Subcutaneous abdominal adipose tissue (tissue), 5 donors: ENCODE data around the gene DPP4.

Experiments
- H3K27ac ChIP-seq: one replicate; pipeline ENCODE4 v1.7.0; 2013; ENCODE audit warnings: low read depth, mild to moderate bottlenecking, inconsistent platforms, low read length, moderate library complexity
- H3K27me3 ChIP-seq, 5 donors: one replicate each; pipeline ENCODE4 v1.7.0; 2013; ENCODE audit warnings: low read length in 5 of 5, inconsistent platforms in 1 of 5; ENCODE audit not compliant: control insufficient read depth in 5 of 5, insufficient read depth in 4 of 5
- H3K36me3 ChIP-seq, 5 donors: one replicate each; pipeline ENCODE4 v1.7.0; 2013; ENCODE audit warnings: low read length in 5 of 5; ENCODE audit not compliant: control insufficient read depth in 5 of 5, insufficient read depth in 5 of 5
- H3K4me1 ChIP-seq, 5 donors: one replicate each; pipeline ENCODE4 v1.7.0; 2013; ENCODE audit warnings: low read length in 5 of 5, mild to moderate bottlenecking in 3 of 5, moderate library complexity in 1 of 5; ENCODE audit not compliant: control insufficient read depth in 5 of 5, insufficient read depth in 5 of 5
- H3K4me3 ChIP-seq, 5 donors: one replicate each; pipeline ENCODE4 v1.7.0; 2013; ENCODE audit warnings: low read length in 5 of 5, low read depth in 1 of 5
- H3K9ac ChIP-seq, 5 donors: one replicate each; pipeline ENCODE4 v1.7.0; 2013; ENCODE audit warnings: low read length in 5 of 5, mild to moderate bottlenecking in 4 of 5, moderate library complexity in 3 of 5
- H3K9me3 ChIP-seq, 5 donors: one replicate each; pipeline ENCODE4 v1.7.0; 2013; ENCODE audit warnings: low read length in 5 of 5; ENCODE audit not compliant: control insufficient read depth in 5 of 5
- donor health status: healthy.
- donor health status: healthy.
- donor health status: healthy.
- donor health status: healthy.
- donor health status: healthy.

Gene DPP4

DNA sequence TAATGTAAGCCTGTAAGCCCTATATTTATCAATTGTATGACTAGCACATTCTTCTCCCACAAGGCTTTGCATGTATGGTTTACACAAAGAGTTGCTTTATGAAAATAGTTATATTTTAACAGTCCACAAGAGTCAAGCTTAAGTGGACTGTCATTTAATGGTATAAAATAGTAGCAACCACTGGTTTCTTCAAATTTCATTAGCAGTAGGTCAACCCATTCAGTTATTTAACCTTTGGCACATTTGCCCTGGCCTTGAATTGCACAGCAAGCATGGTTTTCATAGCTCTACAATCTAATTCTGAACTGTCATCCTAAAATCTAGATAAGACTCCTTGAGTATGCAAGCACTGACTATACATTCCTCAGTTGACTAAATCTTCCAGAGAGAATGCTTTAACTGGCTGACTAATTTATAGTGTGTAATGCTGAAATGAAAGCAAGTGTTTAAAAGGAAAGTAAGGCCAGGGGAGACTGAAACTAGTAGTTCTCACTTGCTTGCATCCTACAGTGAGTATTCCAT lies 1.8 kb downstream of the DPP4 start:
- peaks cover 0 to 11% (median 3%) of the 10 kb centered on the region in 5 donors for H3K27me3 ChIP-seq
- no peak overlapping the region for H3K27ac ChIP-seq
- peaks cover 0 to 32% (median 18%) of the 10 kb centered on the region in 5 donors for H3K4me1 ChIP-seq
- peak overlapping the region in 2 of 5 donors; percentile 12 to 48 for H3K4me3 ChIP-seq
- no peaks in the 10 kb centered on the region for H3K36me3 ChIP-seq
- H3K9ac ChIP-seq = no peak overlapping the region
- no peaks in the 10 kb centered on the region for H3K9me3 ChIP-seq

- Histone ChIP-seq H3K4me3 (no peak overlapping the region), H3K4me1 (peaks cover 0 to 32% (median 18%) of the 10 kb centered on the region in 5 donors), H3K27me3 (peaks cover 0 to 11% (median 3%) of the 10 kb centered on the region in 5 donors), H3K9ac (no peak overlapping the region), H3K36me3 (no peaks in the 10 kb centered on the region), H3K27ac (no peak overlapping the region), H3K9me3 (no peaks in the 10 kb centered on the region)
These were observed 3.0 kb downstream of the DPP4 start for GRCh38 chr2:162071001-162071400.

- H3K4me3 ChIP-seq = no peak overlapping the region
- H3K9ac ChIP-seq = no peak overlapping the region
- H3K27me3 ChIP-seq = peaks cover 0 to 11% (median 3%) of the 10 kb centered on the region in 5 donors
- H3K4me1 ChIP-seq = peaks cover 0 to 29% (median 18%) of the 10 kb centered on the region in 5 donors
- no peaks in the 10 kb centered on the region for H3K36me3 ChIP-seq
- no peaks in the 10 kb centered on the region for H3K9me3 ChIP-seq
- H3K27ac ChIP-seq = no peak overlapping the region
These were observed 3.6 kb downstream of the DPP4 start for GRCh38 chr2:162070228-162070936.

DNA sequence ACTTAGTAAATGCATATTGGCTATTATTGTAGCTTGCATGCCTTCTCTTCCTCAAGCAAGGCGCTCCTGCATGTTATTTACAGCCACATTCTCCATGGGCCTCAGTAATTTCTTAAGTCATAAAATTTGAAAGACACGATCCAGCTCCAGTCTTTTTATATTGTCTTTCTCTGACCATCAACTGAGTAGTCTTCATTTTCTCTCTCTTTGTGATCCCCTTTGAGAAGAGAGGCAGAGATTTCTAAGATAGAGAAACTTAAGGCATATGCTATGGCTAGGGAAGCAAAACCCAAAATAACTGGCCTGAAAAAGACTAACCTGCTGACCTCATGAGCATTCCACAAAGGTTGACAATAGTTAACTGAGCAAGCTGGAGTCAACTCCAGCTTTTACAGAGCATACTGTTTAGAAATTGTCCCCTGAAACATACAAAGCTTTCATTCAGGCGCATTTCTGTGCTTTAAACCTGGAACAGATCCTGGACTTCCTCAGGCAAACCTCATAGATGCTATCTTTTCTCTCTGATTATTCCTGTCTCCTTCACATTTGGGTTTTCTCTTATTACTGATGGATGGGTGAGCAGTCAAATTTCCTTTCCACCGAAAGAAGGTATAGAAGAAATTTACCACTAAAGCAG lies 4.6 kb downstream of the DPP4 start:
- Histone ChIP-seq H3K9me3 (no peaks in the 10 kb centered on the region), H3K4me1 (peaks cover 0 to 19% (median 14%) of the 10 kb centered on the region in 5 donors), H3K9ac (no peak overlapping the region), H3K36me3 (no peaks in the 10 kb centered on the region), H3K27ac (no peak overlapping the region), H3K4me3 (no peak overlapping the region), H3K27me3 (peaks cover 0 to 10% (median 3%) of the 10 kb centered on the region in 5 donors)

DNA sequence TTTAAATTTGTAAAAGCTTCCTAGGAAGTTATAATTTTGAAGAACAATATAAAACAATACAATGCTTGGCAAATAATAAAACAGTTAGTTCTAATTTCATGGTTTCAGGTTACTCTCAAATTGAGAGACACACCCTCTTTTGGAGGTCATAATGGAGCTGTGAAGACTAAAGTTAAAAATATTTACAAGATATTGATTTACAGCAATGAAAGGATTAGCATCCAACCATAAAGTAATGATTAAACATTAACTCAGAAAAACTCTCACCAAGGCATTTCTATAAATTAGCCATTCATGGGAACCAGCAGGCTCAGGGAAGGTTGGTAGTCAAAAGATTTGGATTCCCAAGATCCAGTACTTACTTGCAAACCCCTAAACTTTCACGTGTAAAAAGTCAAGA lies 6.4 kb downstream of the DPP4 start:
- Histone ChIP-seq H3K4me1 (peaks cover 0 to 4% (median 0%) of the 10 kb centered on the region in 5 donors), H3K27me3 (no peaks in the 10 kb centered on the region), H3K9me3 (no peaks in the 10 kb centered on the region), H3K9ac (no peak overlapping the region), H3K27ac (no peak overlapping the region), H3K36me3 (no peaks in the 10 kb centered on the region), H3K4me3 (no peak overlapping the region)

- H3K36me3 ChIP-seq = no peaks in the 10 kb centered on the region
These were observed 8.2 kb downstream of the DPP4 start for GRCh38 chr2:162065767-162066166.

DNA sequence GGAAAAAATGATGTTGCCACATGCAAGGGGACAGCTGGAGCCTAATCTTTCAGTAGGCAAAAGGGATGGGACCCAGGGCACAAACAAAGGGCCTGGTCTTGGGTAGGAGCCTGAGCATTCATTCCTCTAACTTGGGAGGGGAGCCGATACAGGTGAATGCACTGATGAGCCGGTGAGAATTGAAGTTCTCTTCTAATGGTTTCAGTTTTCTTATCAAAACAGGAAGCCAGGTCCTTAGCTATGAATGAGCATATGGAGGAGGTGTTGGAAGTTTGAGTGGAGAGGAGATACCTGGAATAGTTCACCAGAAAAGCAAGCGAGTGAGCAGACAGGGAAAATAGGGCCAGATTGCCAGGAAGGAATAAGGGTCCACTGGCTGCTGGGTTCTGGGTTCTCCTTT lies 10.1 kb downstream of the DPP4 start:
- H3K4me1 ChIP-seq = no peaks in the 10 kb centered on the region
- no peaks in the 10 kb centered on the region for H3K9me3 ChIP-seq
- no peaks in the 10 kb centered on the region for H3K27me3 ChIP-seq
- no peak overlapping the region for H3K27ac ChIP-seq
- no peak overlapping the region for H3K9ac ChIP-seq
- H3K36me3 ChIP-seq = no peaks in the 10 kb centered on the region
- no peak overlapping the region for H3K4me3 ChIP-seq

More at GRCh38 chr2:162065767-162066166, 8.2 kb downstream of the DPP4 start:
- no peaks in the 10 kb centered on the region for H3K27me3 ChIP-seq
- H3K9ac ChIP-seq = no peak overlapping the region
- H3K4me1 ChIP-seq = no peaks in the 10 kb centered on the region
- no peaks in the 10 kb centered on the region for H3K9me3 ChIP-seq
- no peak overlapping the region for H3K27ac ChIP-seq
- no peak overlapping the region for H3K4me3 ChIP-seq

GRCh38 chr2:162063281-162063680 lies 10.7 kb downstream of the DPP4 start:
- Histone ChIP-seq H3K4me1 (no peaks in the 10 kb centered on the region), H3K36me3 (no peaks in the 10 kb centered on the region), H3K27me3 (no peaks in the 10 kb centered on the region), H3K9ac (no peak overlapping the region), H3K4me3 (no peak overlapping the region), H3K9me3 (no peaks in the 10 kb centered on the region), H3K27ac (no peak overlapping the region)

DNA sequence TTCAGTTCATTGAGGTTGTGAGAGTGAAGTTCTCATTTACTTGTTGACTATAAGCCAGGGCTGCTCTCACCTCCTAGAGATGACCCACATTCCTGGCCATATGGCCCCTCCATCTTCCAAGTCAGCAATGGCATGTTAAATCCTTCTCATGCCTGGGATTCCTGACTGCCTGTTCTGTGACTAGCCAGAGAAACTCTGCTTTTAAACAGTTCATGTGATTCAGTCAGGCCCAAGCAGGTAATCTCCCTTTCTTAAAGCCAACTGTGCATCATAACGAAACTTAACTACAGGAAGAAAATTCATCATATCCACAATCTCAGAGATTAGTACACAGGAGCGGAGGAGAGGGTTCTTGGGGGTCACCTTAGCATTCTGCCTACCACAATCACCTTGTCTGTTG lies 11.5 kb downstream of the DPP4 start:
- Histone ChIP-seq H3K9ac (no peak overlapping the region), H3K9me3 (peaks cover 0 to 2% (median under 1%) of the 10 kb centered on the region in 5 donors), H3K4me3 (no peak overlapping the region), H3K27me3 (no peaks in the 10 kb centered on the region), H3K36me3 (no peaks in the 10 kb centered on the region), H3K4me1 (no peaks in the 10 kb centered on the region), H3K27ac (no peak overlapping the region)

DNA sequence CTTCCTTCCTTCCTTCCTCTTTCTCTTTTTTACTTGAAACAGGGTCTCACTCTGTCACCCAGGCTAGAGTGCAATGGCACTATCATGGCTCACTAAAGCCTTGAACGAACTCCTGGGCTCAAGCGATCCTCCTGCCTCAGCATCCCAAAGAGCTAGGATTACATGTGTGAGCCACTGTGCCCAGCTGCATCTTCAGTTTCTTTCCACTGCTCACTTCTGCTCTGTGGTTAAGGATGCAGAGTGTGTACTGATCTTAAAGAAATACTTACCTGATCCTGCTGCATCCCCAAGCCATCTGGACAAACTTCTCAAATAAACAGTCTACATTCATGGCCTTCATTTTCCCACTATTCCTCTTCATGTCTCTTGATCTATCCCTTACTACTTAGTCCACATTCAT lies 13.0 kb downstream of the DPP4 start:
- H3K9me3 ChIP-seq = peaks cover 4 to 14% (median 12%) of the 10 kb centered on the region in 5 donors
- H3K27me3 ChIP-seq = no peaks in the 10 kb centered on the region
- H3K36me3 ChIP-seq = no peaks in the 10 kb centered on the region
- no peaks in the 10 kb centered on the region for H3K4me1 ChIP-seq
- no peak overlapping the region for H3K9ac ChIP-seq
- H3K4me3 ChIP-seq = no peak overlapping the region
- no peak overlapping the region for H3K27ac ChIP-seq
